Liver (tissue), 3 donors: ENCODE data around the gene CDH13.

Source experiments
- ATF3 ChIP-seq: IDR thresholded peaks from 2 replicates; pipeline ENCODE4 v1.6.1; 2016; ENCODE audit warnings: antibody characterized with exemption
- CTCF ChIP-seq: fragments of 150-350 bp; IDR thresholded peaks from 2 replicates; pipeline ENCODE4 v1.5.1; 2017; ENCODE audit warnings: improper control_type of control experiment, low read depth, low read length; ENCODE audit not compliant: missing input control
- GABPA ChIP-seq, 2 donors: IDR thresholded peaks in 1 of 2; conservative IDR thresholded peaks in 1 of 2; 2 replicates each; pipeline ENCODE4 v1.6.1; 2016; ENCODE audit warnings: antibody characterized with exemption in 2 of 2, mild to moderate bottlenecking in 1 of 2, moderate library complexity in 1 of 2
- MAX ChIP-seq: IDR thresholded peaks from 2 replicates; pipeline ENCODE4 v1.6.1; 2016; ENCODE audit warnings: antibody characterized with exemption
- REST ChIP-seq: IDR thresholded peaks from 2 replicates; pipeline ENCODE4 v1.6.1; 2016; ENCODE audit warnings: antibody characterized with exemption, mild to moderate bottlenecking
- YY1 ChIP-seq: IDR thresholded peaks from 2 replicates; pipeline ENCODE4 v1.6.1; 2016; ENCODE audit warnings: antibody characterized with exemption, mild to moderate bottlenecking
- ZBTB33 ChIP-seq: IDR thresholded peaks from 2 replicates; pipeline ENCODE4 v1.6.1; 2016; ENCODE audit warnings: antibody characterized with exemption
- donor health status: healthy.
- donor health status: healthy.

- TF ChIP-seq REST (no peak), YY1 (no peak), CTCF (no peak), MAX (no peak), GABPA (IDR thresholded peaks at IDR 0.05 in 1 of 2, conservative IDR thresholded peaks at IDR 0.05 in 1 of 2) (no peak), ZBTB33 (no peak), ATF3 (no peak)
Observed at GRCh38 chr16:83174671-83175070, 547.9 kb downstream of the CDH13 start.
